HEK293T (cell line): ENCODE measurements around the gene ZNF573.
"Not testable (repeated sequence)": the region's sequence is repeated elsewhere in the genome, so short reads cannot be mapped to it uniquely, and the experiment has no call there.

ENCODE experiments used
- CTCF ChIA-PET: fragments of 350-600 bp; formaldehyde crosslinking; extraction: SDS; loops from one replicate; lab custom pipeline; 2021; ENCODE audit warnings: antibody characterized with exemption, inconsistent platforms; lab: Yijun Ruan, JAX
- POLR2A ChIA-PET: fragments of 350-600 bp; formaldehyde crosslinking; extraction: SDS; loops from one replicate; lab custom pipeline; 2020; ENCODE audit warnings: antibody characterized with exemption, inconsistent platforms; lab: Yijun Ruan, JAX
- DNase-seq: peaks from one replicate; pipeline ENCODE4 v3.0.0; 2012; ENCODE audit warnings: mixed read lengths; ENCODE audit errors: extremely low spot score
- ARNT ChIP-seq: fragments of 450-650 bp; IDR thresholded peaks from 2 replicates; pipeline ENCODE4 v1.6.1; 2017; ENCODE audit warnings: mild to moderate bottlenecking
- BHLHE40 ChIP-seq: fragments of 450-650 bp; IDR thresholded peaks from 2 replicates; pipeline ENCODE4 v1.6.1; 2016; ENCODE audit warnings: mild to moderate bottlenecking, moderate library complexity, borderline replicate concordance
- CTBP1 ChIP-seq: fragments of 450-650 bp; IDR thresholded peaks from 2 replicates; pipeline ENCODE4 v1.6.1; 2016; ENCODE audit warnings: borderline replicate concordance
- ELF4 ChIP-seq: fragments of 450-650 bp; IDR thresholded peaks from 2 replicates; pipeline ENCODE4 v1.6.1; 2017; ENCODE audit warnings: antibody characterized with exemption
- FOXA1 ChIP-seq: fragments of 450-650 bp; IDR thresholded peaks from 2 replicates; pipeline ENCODE4 v1.6.1; 2016; ENCODE audit warnings: mild to moderate bottlenecking
- FOXK2 ChIP-seq: fragments of 450-650 bp; IDR thresholded peaks from 2 replicates; pipeline ENCODE4 v1.6.1; 2016; ENCODE audit warnings: mild to moderate bottlenecking
- FOXM1 ChIP-seq: fragments of 450-650 bp; IDR thresholded peaks from 2 replicates; pipeline ENCODE4 v1.6.1; 2017; ENCODE audit warnings: mild to moderate bottlenecking, borderline replicate concordance
- HDGF ChIP-seq: fragments of 450-650 bp; IDR thresholded peaks from 2 replicates; pipeline ENCODE4 v1.6.1; 2017; ENCODE audit warnings: antibody characterized with exemption, borderline replicate concordance
- L3MBTL2 ChIP-seq: fragments of 450-650 bp; conservative IDR thresholded peaks from 2 replicates; pipeline ENCODE4 v1.6.1; 2016; ENCODE audit warnings: mild to moderate bottlenecking
- LEF1 ChIP-seq: fragments of 450-650 bp; IDR thresholded peaks from 2 replicates; pipeline ENCODE4 v1.6.1; 2017; ENCODE audit warnings: mild to moderate bottlenecking, borderline replicate concordance
- NFRKB ChIP-seq: fragments of 450-650 bp; IDR thresholded peaks from 2 replicates; pipeline ENCODE4 v1.6.1; 2016; ENCODE audit warnings: mild to moderate bottlenecking, moderate library complexity
- SP1 ChIP-seq: fragments of 450-650 bp; IDR thresholded peaks from 2 replicates; pipeline ENCODE4 v1.6.1; 2017
- SUZ12 ChIP-seq: fragments of 450-650 bp; IDR thresholded peaks from 2 replicates; pipeline ENCODE4 v1.6.1; 2016; ENCODE audit warnings: mild to moderate bottlenecking
- TARDBP ChIP-seq: fragments of 450-650 bp; IDR thresholded peaks from 2 replicates; pipeline ENCODE4 v1.6.1; 2016
- ZNF384 ChIP-seq: fragments of 450-650 bp; IDR thresholded peaks from 2 replicates; pipeline ENCODE4 v1.6.1; 2016
- TF ChIP-seq, protein P1 (sequence below): fragments of 450-650 bp; IDR thresholded peaks from 2 replicates; pipeline ENCODE4 v1.6.1; 2016

The ZNF573 gene

DNA sequence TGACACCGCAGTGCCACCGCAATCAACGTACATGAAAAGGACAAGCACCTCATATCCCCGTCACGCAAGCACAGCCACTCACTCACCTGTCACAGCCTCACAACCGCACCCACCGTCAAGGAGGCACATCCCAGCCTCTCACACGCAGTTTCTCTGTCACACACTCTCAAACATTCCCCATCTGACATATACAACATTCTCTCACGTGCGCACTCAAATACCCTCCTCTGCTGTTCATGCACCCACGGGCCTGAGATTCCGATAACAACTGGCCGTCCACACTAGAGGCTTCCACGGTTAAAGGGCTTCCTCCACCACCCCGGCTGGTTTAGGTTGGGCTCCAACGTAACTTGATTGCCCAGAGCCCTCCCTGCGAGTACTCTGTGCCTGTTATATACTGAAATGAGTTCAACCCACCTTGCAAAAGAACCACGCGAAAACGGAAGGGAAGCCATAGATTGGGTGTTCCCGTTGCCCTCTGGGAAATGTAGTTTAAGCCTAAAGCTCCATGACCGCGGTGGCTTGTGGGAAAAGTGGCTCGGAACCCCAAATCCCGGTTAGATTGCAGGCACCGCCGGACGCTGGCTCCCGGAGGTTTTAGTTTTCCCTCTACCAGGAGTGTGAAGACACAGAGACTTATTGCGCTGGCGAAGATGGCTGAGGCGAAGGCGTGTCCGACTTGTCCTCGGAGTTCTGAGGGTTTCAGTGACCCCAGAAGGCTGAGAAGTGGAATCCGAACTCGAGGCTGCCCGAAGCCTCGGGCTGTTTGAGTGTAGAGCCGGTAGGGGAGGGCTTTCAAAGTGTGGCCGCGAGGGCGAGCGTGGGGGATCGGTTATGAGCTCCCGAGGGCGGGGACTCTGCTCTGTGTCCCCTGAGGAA is at the start of gene ZNF573:
Gene ZNF573, minus strand, starts transcription at position 460 of the 879 bp plus-strand sequence. CDS start 5,857 bp downstream, outside the sequence.
- DNase-seq, result peak; percentile 82
- ChIA-PET POLR2A (interaction anchor here (0.5 to 2.2 kb wide), 15 partner anchors 13 to 702 kb away, joined by 3 to 15 read pairs (median 6); partner anchors contain the start of genes WDR87, ZNF420, ZNF527 and ZNF540), CTCF (no interaction called here)
- TF ChIP-seq SUZ12 (peak; percentile 60; the same call in 1 of the 2 replicates), TARDBP (no peak), LEF1 (no peak), L3MBTL2 (peak; percentile 85), ELF4 (peak; percentile 35; the same call in 1 of the 2 replicates)

DNA sequence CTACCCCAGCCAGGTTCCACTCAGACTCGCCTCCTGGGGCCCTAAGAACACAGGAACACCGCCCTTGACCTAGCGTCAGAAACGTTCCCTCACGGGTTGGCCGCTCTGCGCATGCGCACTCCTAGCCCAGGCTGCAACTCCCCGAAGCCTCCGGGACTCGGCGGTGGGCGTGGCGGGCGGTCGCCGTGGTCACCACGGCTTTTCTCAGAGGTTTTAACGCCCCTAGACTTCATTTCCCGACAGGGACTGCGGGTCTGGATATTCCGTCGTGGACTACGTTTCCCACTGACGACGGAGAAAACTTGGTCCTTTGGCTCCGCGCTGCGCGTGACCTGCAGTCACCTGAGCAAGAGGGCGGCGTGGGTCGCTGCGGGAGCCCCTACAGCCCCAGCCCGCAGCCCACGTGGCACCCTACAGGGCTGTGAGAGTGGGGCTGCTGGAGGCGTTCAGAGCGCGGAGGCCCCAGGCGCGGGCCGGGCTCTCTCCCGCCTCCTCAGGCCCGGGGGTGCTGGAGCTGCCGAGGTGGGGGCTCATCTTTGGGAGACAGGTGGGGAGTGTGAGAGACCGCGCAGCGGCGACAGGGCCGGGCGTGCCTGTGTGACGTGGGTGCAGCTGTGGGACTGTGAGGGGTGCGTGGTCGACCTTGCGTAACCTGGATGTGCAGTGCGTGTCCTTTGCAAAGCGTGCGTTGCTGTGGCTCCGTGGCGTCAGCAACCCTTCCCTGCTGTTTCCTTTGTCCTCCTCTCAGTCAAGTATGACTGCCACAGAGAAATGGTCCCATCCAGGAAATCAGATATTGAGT is 38.0 kb upstream of the ZNF573 start:
- ChIA-PET POLR2A (no interaction called here), CTCF (no interaction called here)
- DNase-seq, result no peak
- TF ChIP-seq BHLHE40 (no peak), LEF1 (no peak), TARDBP (no peak)

DNA sequence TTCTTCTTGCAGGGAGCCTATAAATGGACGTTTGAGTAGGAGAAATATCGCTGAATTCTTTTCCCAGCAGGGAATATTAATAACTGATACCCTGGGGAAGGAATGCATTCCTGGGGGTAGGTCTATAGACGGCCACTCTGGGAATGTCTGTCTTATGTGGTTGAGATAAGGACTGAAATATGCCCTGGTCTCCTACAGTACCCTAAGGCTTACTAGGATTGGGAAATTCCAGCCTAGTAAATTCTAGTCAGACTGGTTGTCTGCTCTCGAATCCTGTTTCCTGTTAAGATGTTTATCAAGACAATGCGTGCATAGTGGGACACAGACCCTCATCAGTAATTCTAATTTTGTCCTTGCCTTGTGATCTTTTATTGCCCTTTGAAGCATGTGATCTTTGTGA is 36.2 kb upstream of the ZNF573 start:
- POLR2A ChIA-PET, DNase-seq, CTCF ChIA-PET: not testable (repeated sequence)

DNA sequence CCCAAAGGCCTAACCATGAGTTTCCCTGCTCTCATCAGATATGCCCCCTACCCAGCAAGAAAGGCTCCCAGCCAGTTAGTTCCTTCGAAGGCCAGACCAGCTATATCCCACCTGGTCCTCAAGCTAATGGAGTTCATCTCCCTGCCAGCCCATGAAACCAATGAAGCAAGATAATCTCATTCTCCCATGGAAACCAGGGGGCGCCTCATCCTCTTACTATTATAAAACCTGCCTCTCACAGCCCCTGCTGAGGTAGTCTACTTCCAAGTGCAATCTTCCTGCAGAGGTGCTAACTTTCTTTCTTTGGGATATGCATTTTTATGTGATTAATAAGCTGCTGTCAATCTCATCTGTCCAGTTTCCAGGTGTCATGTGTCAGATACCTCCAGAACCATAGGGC is 34.0 kb upstream of the ZNF573 start:
- TF ChIP-seq BHLHE40 (no peak), FOXA1 (no peak), FOXM1 (no peak), ZNF384 (no peak), HDGF (no peak), SP1 (no peak), ARNT (no peak), LEF1 (no peak), TARDBP (no peak), FOXK2 (no peak), L3MBTL2 (no peak), SUZ12 (no peak), CTBP1 (no peak), NFRKB (no peak), ELF4 (no peak)
- TF ChIP-seq, protein P1, sequence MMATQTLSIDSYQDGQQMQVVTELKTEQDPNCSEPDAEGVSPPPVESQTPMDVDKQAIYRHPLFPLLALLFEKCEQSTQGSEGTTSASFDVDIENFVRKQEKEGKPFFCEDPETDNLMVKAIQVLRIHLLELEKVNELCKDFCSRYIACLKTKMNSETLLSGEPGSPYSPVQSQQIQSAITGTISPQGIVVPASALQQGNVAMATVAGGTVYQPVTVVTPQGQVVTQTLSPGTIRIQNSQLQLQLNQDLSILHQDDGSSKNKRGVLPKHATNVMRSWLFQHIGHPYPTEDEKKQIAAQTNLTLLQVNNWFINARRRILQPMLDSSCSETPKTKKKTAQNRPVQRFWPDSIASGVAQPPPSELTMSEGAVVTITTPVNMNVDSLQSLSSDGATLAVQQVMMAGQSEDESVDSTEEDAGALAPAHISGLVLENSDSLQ, result no peak
- DNase-seq, result no peak
- ChIA-PET POLR2A (no interaction called here), CTCF (no interaction called here)

DNA sequence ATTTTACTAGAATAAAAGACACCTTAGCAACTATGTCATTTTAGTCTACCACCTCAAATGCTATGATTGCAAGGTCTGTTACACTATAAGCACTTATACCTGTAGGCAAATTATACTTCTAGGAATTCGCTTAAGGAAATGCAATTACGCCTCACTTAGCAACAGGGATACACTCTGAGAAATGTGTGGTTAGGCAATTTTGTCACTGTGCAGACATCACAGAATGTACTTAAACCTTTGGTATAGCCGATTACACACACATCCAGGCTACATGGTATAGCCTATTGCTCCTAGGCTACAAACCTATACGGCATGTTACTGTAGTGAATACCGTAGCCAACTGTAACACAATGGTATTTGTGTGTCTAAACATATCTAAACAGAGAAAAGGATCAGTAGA is 30.0 kb upstream of the ZNF573 start:
- no peak for DNase-seq
- ChIA-PET POLR2A (no interaction called here), CTCF (no interaction called here)
- TF ChIP-seq SUZ12, result no peak
- TF ChIP-seq CTBP1, result no peak
- no peak for TF ChIP-seq L3MBTL2
- TF ChIP-seq HDGF, result no peak
- TF ChIP-seq FOXM1, result no peak
- TF ChIP-seq, protein P1, result no peak
- TF ChIP-seq ARNT, result no peak
- TF ChIP-seq SP1, result no peak
- TF ChIP-seq NFRKB, result no peak
- TF ChIP-seq FOXA1, result no peak
- no peak for TF ChIP-seq ELF4
- no peak for TF ChIP-seq LEF1
- no peak for TF ChIP-seq TARDBP
- no peak for TF ChIP-seq BHLHE40
- TF ChIP-seq ZNF384, result no peak

DNA sequence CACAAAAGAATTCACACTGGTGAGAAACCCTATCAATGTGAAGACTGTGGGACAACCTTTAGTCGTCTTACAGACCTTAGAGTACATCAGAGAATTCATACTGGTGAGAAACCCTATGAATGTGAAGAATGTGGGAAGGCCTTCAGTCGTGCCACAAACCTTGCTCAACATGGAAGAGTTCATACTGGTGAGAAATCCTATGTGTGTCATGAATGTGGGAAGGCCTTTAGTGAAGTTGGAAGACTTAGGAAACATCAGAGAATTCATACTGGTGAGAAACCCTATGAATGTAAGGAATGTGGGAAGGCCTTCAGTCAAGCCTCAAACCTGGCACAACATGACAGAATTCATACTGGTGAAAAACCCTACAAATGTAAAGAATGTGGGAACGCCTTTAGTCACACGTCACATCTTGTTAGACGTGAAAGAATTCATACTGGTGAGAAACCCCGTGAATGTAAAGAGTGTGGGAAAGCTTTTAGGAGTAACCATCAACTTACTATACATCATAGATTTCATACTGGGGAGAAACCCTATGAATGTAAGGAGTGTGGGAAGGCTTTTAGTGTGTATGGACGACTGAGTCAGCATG is 24.0 kb upstream of the ZNF573 start:
- TF ChIP-seq ARNT, result no peak
- ChIA-PET CTCF (no interaction called here), POLR2A (no interaction called here)
- no peak for DNase-seq
